Neural cell (in vitro differentiated cells): ENCODE measurements around the gene NPAS3. TPM values are rescaled to one million over a fixed set of nuclear protein-coding genes. Genes with fewer than 3 reads are reported as not detected.

Source experiments
- H2AFZ ChIP-seq: fragments of 200-600, 300-800 bp; sonication (generic), shearing (Covaris generic); 2 replicates; pipeline ENCODE4 v1.6.0; 2014; ENCODE audit warnings: low read depth, mild to moderate bottlenecking, antibody characterized with exemption, low read length, moderate library complexity
- H3F3A ChIP-seq: fragments of 200-600 bp; shearing (Covaris generic); 2 replicates; pipeline ENCODE4 v1.6.1; 2016; ENCODE audit warnings: mild to moderate bottlenecking, moderate library complexity, mixed read lengths, antibody characterized with exemption, low read length; ENCODE audit not compliant: insufficient read depth, poor library complexity, severe bottlenecking
- H3K27ac ChIP-seq: fragments of 200-600, 300-800 bp; sonication (generic), shearing (Covaris generic); 2 replicates; pipeline ENCODE4 v1.5.1; 2014; ENCODE audit warnings: mild to moderate bottlenecking, low read length, moderate library complexity
- H3K27me3 ChIP-seq: fragments of 300-800, 200-600 bp; sonication (generic), shearing (Covaris generic); 2 replicates; pipeline ENCODE4 v1.6.0; 2014; ENCODE audit warnings: mild to moderate bottlenecking, low read depth, low read length, moderate library complexity; ENCODE audit not compliant: insufficient read depth
- H3K36me3 ChIP-seq: fragments of 300-800, 200-600 bp; sonication (generic), shearing (Covaris generic); 2 replicates; pipeline ENCODE4 v1.5.1; 2014; ENCODE audit warnings: mild to moderate bottlenecking, antibody characterized with exemption, low read length, moderate library complexity; ENCODE audit not compliant: insufficient read depth
- H3K4me2 ChIP-seq: fragments of 300-800, 200-600 bp; sonication (generic), shearing (Covaris generic); 2 replicates; pipeline ENCODE4 v1.6.0; 2014; ENCODE audit warnings: mild to moderate bottlenecking, low read length
- H3K4me3 ChIP-seq: fragments of 300-800, 200-600 bp; sonication (generic), shearing (Covaris generic); 2 replicates; pipeline ENCODE4 v1.5.1; 2014; ENCODE audit warnings: mild to moderate bottlenecking, low read length, moderate library complexity
- H3K79me2 ChIP-seq: fragments of 200-600 bp; shearing (Covaris generic); replicated peaks from 2 replicates; pipeline ENCODE4 v1.6.0; 2014; ENCODE audit warnings: mild to moderate bottlenecking, low read length, moderate library complexity; ENCODE audit not compliant: insufficient read depth
- H3K9ac ChIP-seq: fragments of 300-800, 200-600 bp; sonication (generic), shearing (Covaris generic); 2 replicates; pipeline ENCODE4 v1.6.1; 2016; ENCODE audit warnings: mild to moderate bottlenecking, low read length, mixed read lengths
- H3K9me2 ChIP-seq: fragments of 200-600 bp; shearing (Covaris generic); 2 replicates; pipeline ENCODE4 v1.6.1; 2016; ENCODE audit warnings: mild to moderate bottlenecking, low read length, mixed read lengths; ENCODE audit not compliant: insufficient read depth
- H3K9me3 ChIP-seq: fragments of 200-600, 300-800 bp; sonication (generic), shearing (Covaris generic); 2 replicates; pipeline ENCODE4 v1.6.1; 2016; ENCODE audit warnings: mild to moderate bottlenecking, mixed run types, low read length, moderate library complexity, mixed read lengths
- H4K20me1 ChIP-seq: fragments of 200-600 bp; shearing (Covaris generic); 2 replicates; pipeline ENCODE4 v1.6.1; 2016; ENCODE audit warnings: mild to moderate bottlenecking, mixed run types; ENCODE audit not compliant: insufficient read depth
- EP300 ChIP-seq: fragments of 450-650 bp; conservative IDR thresholded peaks from 2 replicates; pipeline ENCODE4 v1.6.1; 2014; ENCODE audit warnings: antibody characterized with exemption, mild to moderate bottlenecking, moderate library complexity; ENCODE audit not compliant: poor library complexity, severe bottlenecking
- EZH2 ChIP-seq: fragments of 200-600, 300-800 bp; shearing (Covaris generic), sonication (generic); IDR thresholded peaks from 2 replicates; pipeline ENCODE4 v1.6.1; 2014; ENCODE audit warnings: antibody characterized with exemption, low read length, borderline replicate concordance, mild to moderate bottlenecking; ENCODE audit not compliant: insufficient read depth, poor library complexity, severe bottlenecking
- MXI1 ChIP-seq: fragments of 450-650 bp; conservative IDR thresholded peaks from 2 replicates; pipeline ENCODE4 v1.6.1; 2014; ENCODE audit warnings: antibody characterized with exemption, mild to moderate bottlenecking; ENCODE audit not compliant: poor library complexity, severe bottlenecking
- POLR2AphosphoS5 ChIP-seq: IDR thresholded peaks from 2 replicates; pipeline ENCODE4 v1.6.1; 2012
- RAD21 ChIP-seq: fragments of 450-650 bp; conservative IDR thresholded peaks from 2 replicates; pipeline ENCODE4 v1.6.1; 2014; ENCODE audit warnings: antibody characterized with exemption, mild to moderate bottlenecking, moderate library complexity
- SMC3 ChIP-seq: fragments of 450-650 bp; conservative IDR thresholded peaks from 2 replicates; pipeline ENCODE4 v1.6.1; 2014; ENCODE audit warnings: antibody characterized with exemption, mild to moderate bottlenecking, moderate library complexity; ENCODE audit not compliant: poor library complexity
- TAF1 ChIP-seq: IDR thresholded peaks from 2 replicates; pipeline ENCODE4 v1.6.1; 2012; ENCODE audit warnings: low read depth
- polyA plus RNA-seq: library from polyadenylated mRNA; depleted of rRNA; stranded (reverse); fragments of >200 nt; gene quantifications from 2 replicates; pipeline ENCODE4 v1.2.3, GENCODE V29; 2014
- TF ChIP-seq, protein P1 (sequence below): fragments of 450-650 bp; IDR thresholded peaks from 2 replicates; pipeline ENCODE4 v1.5.1; 2014; ENCODE audit warnings: antibody characterized with exemption, mild to moderate bottlenecking, moderate library complexity; ENCODE audit not compliant: poor library complexity, severe bottlenecking
- TF ChIP-seq, protein P2 (sequence below): IDR thresholded peaks from 2 replicates; pipeline ENCODE4 v1.6.1; 2012; ENCODE audit warnings: borderline replicate concordance

NPAS3 gene
- polyA plus RNA-seq, 1 donor from 2014 or later = 1.3 TPM

DNA sequence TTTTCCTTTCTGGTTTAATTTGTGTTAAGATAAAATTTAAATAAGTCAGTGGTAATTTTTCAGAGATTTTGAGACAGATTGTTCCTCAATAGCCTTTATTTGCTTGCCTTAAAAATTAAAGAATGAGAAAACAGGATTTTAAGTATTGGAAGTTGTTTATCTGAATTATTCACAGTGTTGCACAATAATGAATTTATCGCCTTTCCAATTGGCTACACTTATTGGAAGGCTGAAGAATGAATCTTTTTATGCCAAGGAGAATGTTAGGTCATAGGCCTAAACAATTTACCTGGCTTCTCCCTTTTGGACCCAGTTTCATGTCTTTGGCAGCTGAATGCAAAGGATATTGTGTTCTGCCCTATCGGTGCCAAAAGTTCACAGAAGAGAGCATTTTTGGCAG lies 250.2 kb downstream of the NPAS3 start:
- no peaks in the 10 kb centered on the region for H3F3A ChIP-seq
- H2AFZ ChIP-seq = no peak overlapping the region
- H3K9me3 ChIP-seq = no peaks in the 10 kb centered on the region
- no peak overlapping the region for H3K4me2 ChIP-seq
- no peak overlapping the region for H3K4me3 ChIP-seq
- no peaks in the 10 kb centered on the region for H3K79me2 ChIP-seq
- no peaks in the 10 kb centered on the region for H3K36me3 ChIP-seq
- H3K27me3 ChIP-seq = no peaks in the 10 kb centered on the region
- TF ChIP-seq POLR2AphosphoS5 = no peak
- TF ChIP-seq, protein P1, sequence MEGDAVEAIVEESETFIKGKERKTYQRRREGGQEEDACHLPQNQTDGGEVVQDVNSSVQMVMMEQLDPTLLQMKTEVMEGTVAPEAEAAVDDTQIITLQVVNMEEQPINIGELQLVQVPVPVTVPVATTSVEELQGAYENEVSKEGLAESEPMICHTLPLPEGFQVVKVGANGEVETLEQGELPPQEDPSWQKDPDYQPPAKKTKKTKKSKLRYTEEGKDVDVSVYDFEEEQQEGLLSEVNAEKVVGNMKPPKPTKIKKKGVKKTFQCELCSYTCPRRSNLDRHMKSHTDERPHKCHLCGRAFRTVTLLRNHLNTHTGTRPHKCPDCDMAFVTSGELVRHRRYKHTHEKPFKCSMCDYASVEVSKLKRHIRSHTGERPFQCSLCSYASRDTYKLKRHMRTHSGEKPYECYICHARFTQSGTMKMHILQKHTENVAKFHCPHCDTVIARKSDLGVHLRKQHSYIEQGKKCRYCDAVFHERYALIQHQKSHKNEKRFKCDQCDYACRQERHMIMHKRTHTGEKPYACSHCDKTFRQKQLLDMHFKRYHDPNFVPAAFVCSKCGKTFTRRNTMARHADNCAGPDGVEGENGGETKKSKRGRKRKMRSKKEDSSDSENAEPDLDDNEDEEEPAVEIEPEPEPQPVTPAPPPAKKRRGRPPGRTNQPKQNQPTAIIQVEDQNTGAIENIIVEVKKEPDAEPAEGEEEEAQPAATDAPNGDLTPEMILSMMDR = no peak
- TF ChIP-seq EZH2 = no peak
- TF ChIP-seq, protein P2, sequence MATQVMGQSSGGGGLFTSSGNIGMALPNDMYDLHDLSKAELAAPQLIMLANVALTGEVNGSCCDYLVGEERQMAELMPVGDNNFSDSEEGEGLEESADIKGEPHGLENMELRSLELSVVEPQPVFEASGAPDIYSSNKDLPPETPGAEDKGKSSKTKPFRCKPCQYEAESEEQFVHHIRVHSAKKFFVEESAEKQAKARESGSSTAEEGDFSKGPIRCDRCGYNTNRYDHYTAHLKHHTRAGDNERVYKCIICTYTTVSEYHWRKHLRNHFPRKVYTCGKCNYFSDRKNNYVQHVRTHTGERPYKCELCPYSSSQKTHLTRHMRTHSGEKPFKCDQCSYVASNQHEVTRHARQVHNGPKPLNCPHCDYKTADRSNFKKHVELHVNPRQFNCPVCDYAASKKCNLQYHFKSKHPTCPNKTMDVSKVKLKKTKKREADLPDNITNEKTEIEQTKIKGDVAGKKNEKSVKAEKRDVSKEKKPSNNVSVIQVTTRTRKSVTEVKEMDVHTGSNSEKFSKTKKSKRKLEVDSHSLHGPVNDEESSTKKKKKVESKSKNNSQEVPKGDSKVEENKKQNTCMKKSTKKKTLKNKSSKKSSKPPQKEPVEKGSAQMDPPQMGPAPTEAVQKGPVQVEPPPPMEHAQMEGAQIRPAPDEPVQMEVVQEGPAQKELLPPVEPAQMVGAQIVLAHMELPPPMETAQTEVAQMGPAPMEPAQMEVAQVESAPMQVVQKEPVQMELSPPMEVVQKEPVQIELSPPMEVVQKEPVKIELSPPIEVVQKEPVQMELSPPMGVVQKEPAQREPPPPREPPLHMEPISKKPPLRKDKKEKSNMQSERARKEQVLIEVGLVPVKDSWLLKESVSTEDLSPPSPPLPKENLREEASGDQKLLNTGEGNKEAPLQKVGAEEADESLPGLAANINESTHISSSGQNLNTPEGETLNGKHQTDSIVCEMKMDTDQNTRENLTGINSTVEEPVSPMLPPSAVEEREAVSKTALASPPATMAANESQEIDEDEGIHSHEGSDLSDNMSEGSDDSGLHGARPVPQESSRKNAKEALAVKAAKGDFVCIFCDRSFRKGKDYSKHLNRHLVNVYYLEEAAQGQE = no peak
- no peak for TF ChIP-seq RAD21
- no peak for TF ChIP-seq TAF1
- no peak for TF ChIP-seq SMC3
- no peak for TF ChIP-seq EP300
- TF ChIP-seq MXI1 = no peak
- H3K27ac ChIP-seq = no peak overlapping the region
- no peaks in the 10 kb centered on the region for H3K9me2 ChIP-seq
- H4K20me1 ChIP-seq = no peaks in the 10 kb centered on the region
- H3K9ac ChIP-seq = no peak overlapping the region

DNA sequence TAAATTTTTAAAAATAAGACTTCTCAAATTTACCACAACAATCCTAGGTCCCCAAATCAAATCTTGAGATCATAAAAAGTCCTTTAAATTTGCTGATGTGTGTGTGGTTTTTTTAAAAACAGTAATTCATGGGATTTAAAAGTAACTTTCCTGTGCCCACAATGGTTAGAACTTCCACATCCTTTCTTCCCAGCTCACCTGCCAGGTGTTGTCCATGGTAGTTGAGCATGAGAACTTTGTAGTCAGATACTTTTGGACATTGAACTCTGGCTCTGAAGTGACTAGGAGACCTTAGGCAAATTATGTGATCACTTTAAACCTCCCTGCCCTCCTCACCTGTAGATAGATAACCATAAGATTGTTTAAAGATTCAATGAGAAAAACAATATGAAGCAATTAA lies 253.2 kb downstream of the NPAS3 start:
- no peaks in the 10 kb centered on the region for H3K9me3 ChIP-seq
- no peak for TF ChIP-seq TAF1
- TF ChIP-seq, protein P2 = no peak
- TF ChIP-seq POLR2AphosphoS5 = no peak
- TF ChIP-seq SMC3 = no peak
- TF ChIP-seq, protein P1 = no peak
- TF ChIP-seq EP300 = no peak
- TF ChIP-seq MXI1 = no peak
- no peak for TF ChIP-seq EZH2
- no peak for TF ChIP-seq RAD21
- no peaks in the 10 kb centered on the region for H4K20me1 ChIP-seq
- H3K79me2 ChIP-seq = no peaks in the 10 kb centered on the region
- no peak overlapping the region for H3K27ac ChIP-seq
- no peaks in the 10 kb centered on the region for H3K27me3 ChIP-seq
- no peak overlapping the region for H2AFZ ChIP-seq
- H3K4me2 ChIP-seq = no peak overlapping the region
- H3K9ac ChIP-seq = no peak overlapping the region
- no peaks in the 10 kb centered on the region for H3K36me3 ChIP-seq
- no peaks in the 10 kb centered on the region for H3F3A ChIP-seq
- no peak overlapping the region for H3K4me3 ChIP-seq
- no peaks in the 10 kb centered on the region for H3K9me2 ChIP-seq
